Activated gamma-delta T cell (primary cell): ENCODE results near the gene SLC29A3.
"Not testable (repeated sequence)": the region's sequence is repeated elsewhere in the genome, so short reads cannot be mapped to it uniquely, and the experiment has no call there.

Experiments
- DNase-seq: peaks from one replicate; lab custom pipeline; 2025; lab: John Stamatoyannopoulos, UW

SLC29A3 gene

GRCh38 chr10:71283876-71284275 lies 35.2 kb upstream of the SLC29A3 start:
- no peak for DNase-seq

- DNase-seq = no peak
Observed at GRCh38 chr10:71284544-71285179, 34.4 kb upstream of the SLC29A3 start.

- no peak for DNase-seq
Observed at GRCh38 chr10:71285180-71285545, 33.9 kb upstream of the SLC29A3 start.

- no peak for DNase-seq
Observed at GRCh38 chr10:71285986-71286385, 33.1 kb upstream of the SLC29A3 start.

DNA sequence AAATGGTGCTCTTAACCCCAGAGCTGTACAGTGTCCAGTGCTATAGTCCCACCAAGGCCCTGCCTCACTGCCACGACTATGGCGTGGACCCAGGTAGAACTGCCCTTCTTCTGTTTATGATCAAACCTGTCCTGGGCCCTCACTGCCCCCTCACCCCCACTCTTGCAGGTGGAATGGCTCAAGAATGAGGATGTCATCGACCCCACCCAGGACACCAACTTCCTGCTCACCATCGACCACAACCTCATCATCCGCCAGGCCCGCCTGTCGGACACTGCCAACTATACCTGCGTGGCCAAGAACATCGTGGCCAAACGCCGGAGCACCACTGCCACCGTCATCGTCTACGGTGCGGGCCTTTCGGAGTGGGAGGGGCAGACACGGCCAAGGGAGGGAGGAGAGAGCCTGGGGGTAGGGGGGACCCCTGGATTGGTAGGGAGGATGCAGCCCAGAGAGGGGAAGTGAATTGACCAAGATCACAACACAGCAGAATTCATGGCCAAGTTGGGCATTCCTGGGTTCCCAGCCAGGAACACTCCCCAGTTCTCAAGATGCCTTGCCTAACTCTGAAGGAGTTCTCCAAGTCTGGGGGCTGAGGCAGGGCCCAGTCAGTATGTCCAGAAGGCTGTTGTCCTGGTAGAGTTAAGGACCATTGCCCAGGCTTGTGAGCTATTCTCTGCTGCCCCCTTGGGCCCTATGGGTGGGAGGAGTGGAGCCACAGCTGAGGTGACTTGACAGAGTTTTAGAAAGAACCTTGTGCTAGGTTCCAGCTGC lies 32.4 kb upstream of the SLC29A3 start:
- no peak for DNase-seq

GRCh38 chr10:71287456-71287855 lies 31.6 kb upstream of the SLC29A3 start:
- DNase-seq = no peak

GRCh38 chr10:71288461-71288860 lies 30.6 kb upstream of the SLC29A3 start:
- DNase-seq = no peak

DNA sequence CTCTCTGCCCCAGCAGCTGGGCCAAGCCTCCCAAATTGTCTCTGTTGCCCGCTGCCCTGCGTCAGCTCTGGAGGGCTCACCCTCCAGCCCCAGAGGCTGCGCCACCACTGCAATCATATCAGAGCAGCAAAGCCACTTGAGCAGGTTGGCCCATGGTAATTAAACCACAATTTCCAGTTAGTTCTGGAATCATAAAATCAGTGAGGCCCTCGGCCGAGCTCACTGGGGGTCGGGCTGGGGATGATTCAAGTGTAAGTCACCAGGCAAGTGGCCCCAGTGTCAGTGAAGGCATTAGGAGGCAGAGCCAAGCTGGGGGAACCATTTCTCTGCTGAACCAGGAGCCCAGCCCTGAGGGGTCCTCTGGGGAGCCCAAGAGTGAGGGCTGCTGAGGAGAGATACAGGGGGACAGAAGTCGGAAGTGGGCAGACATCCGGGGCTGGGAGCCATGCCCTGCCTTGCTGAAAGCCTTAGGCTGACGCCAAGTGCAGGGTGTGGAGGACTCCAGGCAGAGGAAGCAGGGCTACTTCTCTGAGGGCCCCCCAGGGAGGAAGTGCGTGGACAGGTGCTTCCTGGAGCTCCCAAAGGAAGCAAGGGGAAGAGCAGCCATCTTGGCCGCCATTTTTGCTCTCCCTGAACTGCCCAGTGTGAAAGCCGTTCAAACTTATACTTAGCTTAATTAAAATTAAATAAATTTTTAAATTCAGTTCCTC lies 29.5 kb upstream of the SLC29A3 start:
- DNase-seq = no peak

- DNase-seq = no peak
Observed at GRCh38 chr10:71290331-71290730, 28.7 kb upstream of the SLC29A3 start.

- no peak for DNase-seq
Observed at GRCh38 chr10:71290806-71291527, 28.1 kb upstream of the SLC29A3 start.

GRCh38 chr10:71291528-71291900 lies 27.5 kb upstream of the SLC29A3 start:
- no peak for DNase-seq

GRCh38 chr10:71292624-71293445 lies 26.2 kb upstream of the SLC29A3 start:
- DNase-seq = no peak

DNA sequence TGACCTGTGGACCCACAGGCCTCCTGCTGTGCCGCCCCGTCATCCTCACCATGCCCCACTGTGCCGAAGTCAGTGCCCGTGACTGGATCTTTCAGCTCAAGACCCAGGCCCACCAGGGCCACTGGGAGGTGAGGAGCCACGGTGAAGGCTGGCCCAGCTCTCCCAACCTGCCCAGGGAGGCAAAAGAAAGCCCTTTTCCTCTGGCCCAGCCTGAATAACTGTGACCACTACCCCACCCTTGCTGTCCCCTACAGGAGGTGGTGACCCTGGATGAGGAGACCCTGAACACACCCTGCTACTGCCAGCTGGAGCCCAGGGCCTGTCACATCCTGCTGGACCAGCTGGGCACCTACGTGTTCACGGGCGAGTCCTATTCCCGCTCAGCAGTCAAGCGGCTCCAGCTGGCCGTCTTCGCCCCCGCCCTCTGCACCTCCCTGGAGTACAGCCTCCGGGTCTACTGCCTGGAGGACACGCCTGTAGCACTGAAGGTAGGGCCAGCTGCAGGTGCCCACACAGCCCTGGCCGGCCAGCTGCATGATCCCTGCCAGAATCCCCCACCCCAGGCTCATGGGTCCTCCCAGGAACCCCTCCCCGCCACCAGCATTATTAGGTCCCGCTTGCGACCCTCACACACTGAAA lies 25.5 kb upstream of the SLC29A3 start:
- no peak for DNase-seq

GRCh38 chr10:71294091-71294561 lies 24.9 kb upstream of the SLC29A3 start:
- DNase-seq = no peak

- DNase-seq = no peak
Observed at GRCh38 chr10:71294856-71295255, 24.2 kb upstream of the SLC29A3 start.

GRCh38 chr10:71295641-71296040 lies 23.4 kb upstream of the SLC29A3 start:
- DNase-seq = no peak

- DNase-seq = no peak
Observed at GRCh38 chr10:71296086-71296485, 23.0 kb upstream of the SLC29A3 start.

- not testable (repeated sequence) for DNase-seq
Observed at GRCh38 chr10:71296811-71297210, 22.2 kb upstream of the SLC29A3 start.

GRCh38 chr10:71297343-71297742 lies 21.7 kb upstream of the SLC29A3 start:
- no peak for DNase-seq

GRCh38 chr10:71299071-71299785 lies 19.8 kb upstream of the SLC29A3 start:
- DNase-seq = no peak
